ENCODE measurements around the gene CTNNB1.

The CTNNB1 gene

GRCh38 chr3:41162541-41162940, 36.8 kb upstream of the CTNNB1 start:
- no peak for TF ChIP-seq TAF1 (IDR thresholded peaks at IDR 0.05; ENCODE audit: borderline replicate concordance, insufficient read depth, low read length)
- no peak for TF ChIP-seq POLR2AphosphoS5 (IDR thresholded peaks at IDR 0.05; ENCODE audit: low read depth, low read length)
- no peak for TF ChIP-seq SIN3A (IDR thresholded peaks at IDR 0.05; ENCODE audit: borderline replicate concordance, insufficient read depth, low read length)
- TF ChIP-seq REST (IDR thresholded peaks at IDR 0.05; ENCODE audit: insufficient read depth in 1 of 2, low read depth in 2 of 2, low read length in 2 of 2): no peak
- TF ChIP-seq FOXP2 (optimal IDR thresholded peaks at IDR 0.05; ENCODE audit: borderline replicate concordance, extremely low read depth, extremely low read length, insufficient read depth): no peak

DNA sequence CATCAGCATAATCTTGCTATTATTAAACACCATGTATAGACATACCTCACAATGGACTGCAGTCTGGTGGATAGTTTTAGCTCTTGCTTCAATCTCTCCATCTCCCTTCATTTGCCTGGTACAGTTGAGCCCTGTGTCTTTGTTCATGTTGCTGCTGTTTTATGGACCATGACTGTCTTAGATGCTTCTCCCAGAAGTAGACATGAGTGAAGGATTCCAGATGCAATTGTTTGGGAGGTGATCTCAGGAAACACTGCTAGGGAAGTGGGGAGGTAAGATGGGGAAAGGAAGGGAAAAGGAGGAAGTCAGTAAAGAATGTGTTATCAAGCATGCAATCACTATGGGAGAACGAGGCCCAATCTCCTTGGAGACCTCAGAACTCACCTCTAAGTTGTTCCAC, 36.3 kb upstream of the CTNNB1 start:
- TF ChIP-seq REST (IDR thresholded peaks at IDR 0.05; ENCODE audit: insufficient read depth in 1 of 2, low read depth in 2 of 2, low read length in 2 of 2): no peak

DNA sequence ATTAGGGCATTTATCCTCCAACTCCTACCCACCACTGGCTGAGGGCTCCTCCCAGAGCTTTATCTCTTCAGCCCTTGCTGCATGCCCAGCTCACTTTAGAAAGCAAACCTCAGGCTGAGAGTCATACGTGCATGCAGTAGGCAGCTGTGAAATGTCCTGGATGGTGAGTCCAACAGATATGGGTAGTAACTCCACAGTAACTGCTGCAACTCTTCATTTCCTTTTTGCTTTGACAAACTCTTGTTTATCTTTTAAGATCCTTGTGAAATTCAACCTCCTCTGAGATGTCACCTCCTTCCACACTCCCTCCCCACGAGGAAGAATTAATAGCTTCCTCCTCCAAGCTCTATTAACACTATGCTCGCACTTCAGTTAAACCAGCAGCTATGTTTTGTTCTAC, 35.9 kb upstream of the CTNNB1 start:
- TF ChIP-seq POLR2AphosphoS5 (IDR thresholded peaks at IDR 0.05; ENCODE audit: low read depth, low read length) (no peak), TAF1 (IDR thresholded peaks at IDR 0.05; ENCODE audit: borderline replicate concordance, insufficient read depth, low read length) (no peak), REST (IDR thresholded peaks at IDR 0.05; ENCODE audit: insufficient read depth in 1 of 2, low read depth in 2 of 2, low read length in 2 of 2) (no peak), SIN3A (IDR thresholded peaks at IDR 0.05; ENCODE audit: borderline replicate concordance, insufficient read depth, low read length) (no peak), FOXP2 (optimal IDR thresholded peaks at IDR 0.05; ENCODE audit: borderline replicate concordance, extremely low read depth, extremely low read length, insufficient read depth) (no peak)

DNA sequence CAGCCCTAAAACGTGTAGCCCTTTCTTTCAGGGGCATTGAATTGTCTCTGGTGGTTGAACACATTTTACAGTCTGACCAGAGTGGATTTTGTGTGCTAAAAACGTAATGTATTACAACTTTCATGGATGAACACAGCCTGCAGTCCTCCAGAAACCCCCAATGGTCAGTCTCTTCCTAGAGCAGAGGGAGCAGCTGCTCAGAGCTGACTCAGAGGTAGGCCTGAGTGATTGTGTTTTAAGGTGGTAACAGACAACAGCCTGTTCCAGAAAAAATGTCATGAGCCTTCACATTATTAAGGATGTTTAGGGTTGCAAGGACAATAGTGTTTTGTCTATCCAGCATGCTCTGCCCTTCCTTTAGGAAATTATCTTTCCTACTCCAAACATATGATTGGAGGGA, 34.5 kb upstream of the CTNNB1 start:
- TF ChIP-seq FOXP2 (optimal IDR thresholded peaks at IDR 0.05; ENCODE audit: borderline replicate concordance, extremely low read depth, extremely low read length, insufficient read depth) (no peak), POLR2AphosphoS5 (IDR thresholded peaks at IDR 0.05; ENCODE audit: low read depth, low read length) (no peak), REST (IDR thresholded peaks at IDR 0.05; ENCODE audit: insufficient read depth in 1 of 2, low read depth in 2 of 2, low read length in 2 of 2) (no peak), SIN3A (IDR thresholded peaks at IDR 0.05; ENCODE audit: borderline replicate concordance, insufficient read depth, low read length) (no peak), TAF1 (IDR thresholded peaks at IDR 0.05; ENCODE audit: borderline replicate concordance, insufficient read depth, low read length) (no peak)

GRCh38 chr3:41167722-41168497, 31.4 kb upstream of the CTNNB1 start:
- TF ChIP-seq FOXP2 (optimal IDR thresholded peaks at IDR 0.05; ENCODE audit: borderline replicate concordance, extremely low read depth, extremely low read length, insufficient read depth) (no peak), TAF1 (IDR thresholded peaks at IDR 0.05; ENCODE audit: borderline replicate concordance, insufficient read depth, low read length) (no peak), SIN3A (IDR thresholded peaks at IDR 0.05; ENCODE audit: borderline replicate concordance, insufficient read depth, low read length) (no peak), POLR2AphosphoS5 (IDR thresholded peaks at IDR 0.05; ENCODE audit: low read depth, low read length) (no peak), REST (IDR thresholded peaks at IDR 0.05; ENCODE audit: insufficient read depth in 1 of 2, low read depth in 2 of 2, low read length in 2 of 2) (no peak)

Measured in PFSK-1 (cell line).